OCI-LY3 (cell line): ENCODE results near the gene ZNF865.

Source experiments
- CTCF ChIP-seq: fragments of 200-600, 300-600 bp; sonication (generic); IDR thresholded peaks from 2 replicates; pipeline ENCODE4 v1.5.1; 2014; ENCODE audit warnings: antibody characterized with exemption, low read length, low read depth
- EZH2phosphoT487 ChIP-seq: fragments of 200-600 bp; shearing (Covaris generic); IDR thresholded peaks from 2 replicates; pipeline ENCODE4 v1.6.1; 2018; ENCODE audit warnings: antibody characterized with exemption, mixed run types, low read depth

GRCh38 chr19:55581823-55582223, 23.6 kb upstream of the ZNF865 start:
- TF ChIP-seq CTCF (no peak), EZH2phosphoT487 (no peak)
